Omental fat pad (tissue), 4 donors: ENCODE results near the gene CT47A1. TPM values are rescaled to one million over a fixed set of nuclear protein-coding genes. Genes with fewer than 3 reads are reported as not detected.
"Not testable (repeated sequence)": the region's sequence is repeated elsewhere in the genome, so short reads cannot be mapped to it uniquely, and the experiment has no call there.

Source experiments
- ATAC-seq: fragments of 150-250 bp; one replicate; pipeline ENCODE4 v1.9.1; 2016; ENCODE audit warnings: mild to moderate bottlenecking, moderate library complexity; ENCODE audit not compliant: low FRiP score
- DNase-seq: peaks from one replicate; pipeline ENCODE4 v3.0.0-alpha.2; 2019; ENCODE audit warnings: low spot score
- total RNA-seq, 4 donors: library from RNA; depleted of rRNA; stranded (reverse); fragments of >200 nt; gene quantifications; one replicate each; pipeline ENCODE4 v1.1.0, GENCODE V29; 2016
- TF ChIP-seq, protein P1 (sequence below), 3 donors: fragments of 450-650 bp; IDR thresholded peaks; one replicate each; pipeline ENCODE4 v1.5.1; 2016 to 2017; ENCODE audit warnings: antibody characterized with exemption in 3 of 3, mild to moderate bottlenecking in 3 of 3, moderate library complexity in 2 of 3

The CT47A1 gene
- total RNA-seq: not detected

DNA sequence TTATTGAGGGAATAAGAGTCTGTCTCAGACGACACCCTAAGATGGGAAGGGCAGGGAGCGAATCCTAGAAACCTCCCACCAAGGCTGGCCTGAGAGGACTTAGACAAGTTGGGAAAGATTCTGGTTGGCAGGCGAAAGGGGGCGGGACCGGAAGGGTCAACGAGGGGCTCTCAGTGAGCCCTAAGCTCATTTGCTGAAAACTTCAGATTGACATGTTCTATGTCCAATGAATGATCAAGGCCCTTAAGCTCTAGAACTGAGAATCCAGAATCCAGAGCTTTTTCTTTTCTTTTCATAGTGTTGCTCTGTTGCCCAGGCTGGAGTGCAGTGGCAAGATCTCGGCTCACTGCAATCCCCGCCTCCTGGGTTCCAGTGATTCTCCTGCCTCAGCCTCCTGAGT, at the start of gene CT47A1:
Gene CT47A1 (minus strand): TSS at position 101 of the 400 bp plus-strand sequence. CDS start 231 bp downstream, outside the sequence.
- ATAC-seq, DNase-seq: not testable (repeated sequence)

DNA sequence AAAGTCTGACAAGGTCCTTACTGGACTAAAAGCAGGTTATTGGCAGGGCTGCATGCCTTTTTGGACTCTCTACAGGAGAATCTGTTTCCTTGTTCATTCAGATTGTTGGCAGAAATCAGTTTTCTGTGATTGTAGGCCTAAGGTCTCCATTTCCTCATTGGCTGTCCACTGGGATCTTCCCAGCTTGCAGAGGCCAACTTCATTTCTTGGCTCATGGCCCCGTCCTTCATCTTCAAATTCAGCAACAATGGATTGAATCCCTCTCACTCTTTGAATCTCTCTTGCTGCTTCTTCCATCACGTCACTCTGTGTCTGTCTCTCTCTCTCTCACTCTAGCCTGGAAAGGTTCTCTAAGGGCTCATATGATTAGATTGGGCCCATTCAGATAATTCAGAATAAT, 47.0 kb upstream of the CT47A1 start:
- DNase-seq (no peak), ATAC-seq (no peak)
- TF ChIP-seq, protein P1, sequence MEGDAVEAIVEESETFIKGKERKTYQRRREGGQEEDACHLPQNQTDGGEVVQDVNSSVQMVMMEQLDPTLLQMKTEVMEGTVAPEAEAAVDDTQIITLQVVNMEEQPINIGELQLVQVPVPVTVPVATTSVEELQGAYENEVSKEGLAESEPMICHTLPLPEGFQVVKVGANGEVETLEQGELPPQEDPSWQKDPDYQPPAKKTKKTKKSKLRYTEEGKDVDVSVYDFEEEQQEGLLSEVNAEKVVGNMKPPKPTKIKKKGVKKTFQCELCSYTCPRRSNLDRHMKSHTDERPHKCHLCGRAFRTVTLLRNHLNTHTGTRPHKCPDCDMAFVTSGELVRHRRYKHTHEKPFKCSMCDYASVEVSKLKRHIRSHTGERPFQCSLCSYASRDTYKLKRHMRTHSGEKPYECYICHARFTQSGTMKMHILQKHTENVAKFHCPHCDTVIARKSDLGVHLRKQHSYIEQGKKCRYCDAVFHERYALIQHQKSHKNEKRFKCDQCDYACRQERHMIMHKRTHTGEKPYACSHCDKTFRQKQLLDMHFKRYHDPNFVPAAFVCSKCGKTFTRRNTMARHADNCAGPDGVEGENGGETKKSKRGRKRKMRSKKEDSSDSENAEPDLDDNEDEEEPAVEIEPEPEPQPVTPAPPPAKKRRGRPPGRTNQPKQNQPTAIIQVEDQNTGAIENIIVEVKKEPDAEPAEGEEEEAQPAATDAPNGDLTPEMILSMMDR (IDR thresholded peaks at IDR 0.05): no peak

- ATAC-seq (no peak), DNase-seq (no peak)
- TF ChIP-seq, protein P1 (IDR thresholded peaks at IDR 0.05): no peak
These were observed 44.5 kb upstream of the CT47A1 start for GRCh38 chrX:121030083-121030482.

DNA sequence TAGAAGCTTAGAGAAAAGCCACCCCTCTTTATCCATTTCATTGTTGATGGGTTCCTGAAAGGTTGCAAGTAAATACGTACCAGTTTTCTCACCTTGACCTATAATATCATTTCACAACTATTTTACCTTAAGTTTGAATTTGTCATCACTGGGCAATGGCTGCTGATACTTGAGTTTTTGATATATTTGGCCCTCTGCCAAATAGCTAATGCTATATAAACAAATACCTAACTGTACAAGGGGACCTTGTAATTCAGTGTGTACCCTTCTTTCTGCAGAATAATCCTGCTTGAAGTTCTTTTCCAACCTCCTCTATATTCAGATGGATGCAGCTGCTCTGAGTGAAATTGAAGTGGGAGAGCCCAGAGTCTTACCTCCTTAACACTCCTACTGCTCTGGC, 42.9 kb upstream of the CT47A1 start:
- no peak for DNase-seq
- TF ChIP-seq, protein P1 (IDR thresholded peaks at IDR 0.05): no peak
- ATAC-seq: no peak

GRCh38 chrX:121014826-121015225, 29.3 kb upstream of the CT47A1 start:
- no peak for DNase-seq
- no peak for ATAC-seq
- TF ChIP-seq, protein P1 (IDR thresholded peaks at IDR 0.05): no peak

GRCh38 chrX:121013897-121014455, 28.4 kb upstream of the CT47A1 start:
- no peak for DNase-seq
- ATAC-seq: no peak
- TF ChIP-seq, protein P1 (IDR thresholded peaks at IDR 0.05): no peak

DNA sequence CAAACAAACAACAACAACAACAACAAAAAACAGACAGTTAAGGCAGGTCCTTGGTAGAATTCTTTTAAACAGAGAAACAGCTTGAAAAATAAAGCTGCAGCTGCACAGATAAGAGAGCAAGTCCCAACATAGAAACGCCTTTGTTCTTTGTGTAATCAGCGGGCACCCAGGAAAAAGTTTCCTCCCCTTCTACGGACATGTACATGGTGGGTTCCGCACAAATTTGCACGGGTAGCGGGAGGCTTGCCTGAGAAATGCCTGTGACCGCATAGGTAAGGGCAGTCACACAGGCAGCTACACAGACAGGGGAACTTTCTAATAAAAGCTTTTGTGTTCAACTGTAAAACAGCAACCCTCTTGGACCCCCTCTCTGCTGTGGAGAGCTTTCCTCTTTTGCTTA, 25.7 kb upstream of the CT47A1 start:
- TF ChIP-seq, protein P1 (IDR thresholded peaks at IDR 0.05): no peak
- DNase-seq: no peak
- ATAC-seq: no peak
